Transverse colon (tissue), 4 donors: ENCODE measurements around the gene LRP2.
"Not testable (repeated sequence)": the region's sequence is repeated elsewhere in the genome, so short reads cannot be mapped to it uniquely, and the experiment has no call there.

ENCODE experiments used
- CTCF ChIP-seq, 5 experiments: fragments of 200-600 bp in 3 of 5; fragments of 450-650 bp in 2 of 5; sonication (generic) in 3 of 5; IDR thresholded peaks; 1 replicate in 2 of 5; 2 replicates in 3 of 5; pipeline ENCODE4 v1.5.1; 2016 to 2017; ENCODE audit warnings: antibody characterized with exemption in 5 of 5, inconsistent platforms in 3 of 5, mild to moderate bottlenecking in 2 of 5, moderate library complexity in 1 of 5
- EP300 ChIP-seq: sonication (generic); formaldehyde crosslinking; IDR thresholded peaks from one replicate; pipeline ENCODE4 v1.6.1; 2017; ENCODE audit warnings: antibody characterized with exemption, low read depth
- POLR2A ChIP-seq: fragments of 450-650 bp; IDR thresholded peaks from one replicate; pipeline ENCODE4 v1.6.1; 2016; ENCODE audit warnings: antibody characterized with exemption, mild to moderate bottlenecking, moderate library complexity
- POLR2AphosphoS5 ChIP-seq, 3 donors: sonication (generic); formaldehyde crosslinking; IDR thresholded peaks; one replicate each; pipeline ENCODE4 v1.6.1; 2016; ENCODE audit warnings: antibody characterized with exemption in 3 of 3

- TF ChIP-seq CTCF (IDR thresholded peaks at IDR 0.05); EP300; POLR2AphosphoS5 (IDR thresholded peaks at IDR 0.05); POLR2A: not testable (repeated sequence)
Observed at GRCh38 chr2:169327837-169328236, 34.5 kb downstream of the LRP2 start.
